NT2/D1 (cell line): ENCODE measurements around the gene PLXNA4.

Source experiments
- YY1 ChIP-seq: IDR thresholded peaks from 2 replicates; pipeline ENCODE4 v1.6.1; 2011; ENCODE audit not compliant: insufficient read length, insufficient read depth
- ZNF274 ChIP-seq: IDR thresholded peaks from 2 replicates; pipeline ENCODE4 v1.6.1; 2011; ENCODE audit warnings: mild to moderate bottlenecking, low read depth, low read length

DNA sequence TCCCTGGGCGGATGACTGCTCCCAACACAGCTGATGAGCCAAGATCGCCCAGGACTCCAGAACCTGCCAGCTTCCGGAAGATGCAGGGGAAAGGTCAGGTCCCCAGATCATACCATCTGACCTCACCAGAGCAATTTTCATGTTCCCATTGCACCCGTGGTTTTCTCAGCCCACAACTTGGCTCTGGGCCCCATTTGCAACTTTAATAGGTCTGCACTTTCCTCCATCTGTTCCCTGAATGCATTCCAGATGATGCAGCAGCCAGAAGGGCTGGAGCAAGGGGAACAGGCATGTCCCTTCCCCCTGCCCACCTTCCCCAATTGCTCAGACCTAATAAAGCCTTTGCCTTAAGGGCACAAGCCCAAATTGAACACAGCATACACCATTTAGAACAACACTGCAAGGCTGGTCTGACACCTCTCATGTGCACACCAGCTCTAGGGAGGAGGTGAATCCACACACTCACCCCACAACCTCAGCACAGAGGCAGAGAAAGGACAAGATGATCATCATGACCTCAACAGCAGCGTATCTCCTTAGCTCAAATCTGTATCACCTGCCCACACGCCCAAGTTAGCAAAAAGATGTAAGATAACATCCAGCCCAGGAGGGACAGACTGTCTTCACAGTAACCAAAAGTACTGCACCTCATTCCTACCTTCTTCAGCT is 87.5 kb downstream of the PLXNA4 start:
- TF ChIP-seq ZNF274 (no peak), YY1 (no peak)
